GM23338 (cell line): Measurements from ENCODE around the gene TTPAL. TPM values are rescaled to one million over a fixed set of nuclear protein-coding genes. Genes with fewer than 3 reads are reported as not detected.

Experiments
- ATAC-seq: fragments of 200-7000 bp; cut with Tn5 transposase; 3 replicates; pipeline ENCODE4 v1.9.1; 2020
- DNase-seq: peaks from one replicate; pipeline ENCODE4 v3.0.0-alpha.2; 2015; ENCODE audit warnings: low spot score
- H2AFZ ChIP-seq: fragments of 200-600 bp; sonication (generic); 2 replicates; pipeline ENCODE4 v1.8.0; 2016; ENCODE audit warnings: antibody characterized with exemption, mild to moderate bottlenecking, moderate library complexity
- H3F3A ChIP-seq: fragments of 200-600 bp; sonication (generic); replicated peaks from 2 replicates; pipeline ENCODE4 v1.8.0; 2017; ENCODE audit warnings: antibody characterized with exemption, mixed run types, low read depth
- H3K27ac ChIP-seq: fragments of 200-600 bp; sonication (generic); 2 replicates; pipeline ENCODE4 v1.6.1; 2016; ENCODE audit warnings: low read depth
- H3K27me3 ChIP-seq: fragments of 200-600 bp; sonication (generic); 2 replicates; pipeline ENCODE4 v1.8.0; 2016; ENCODE audit warnings: mild to moderate bottlenecking, mixed run types, moderate library complexity; ENCODE audit not compliant: insufficient read depth
- H3K36me3 ChIP-seq: fragments of 200-600 bp; sonication (generic); 2 replicates; pipeline ENCODE4 v1.8.0; 2016; ENCODE audit warnings: mild to moderate bottlenecking; ENCODE audit not compliant: insufficient read depth
- H3K4me1 ChIP-seq: fragments of 200-600 bp; sonication (generic); 2 replicates; pipeline ENCODE4 v1.8.0; 2016; ENCODE audit warnings: mild to moderate bottlenecking, moderate library complexity; ENCODE audit not compliant: insufficient read depth
- H3K4me2 ChIP-seq: fragments of 200-600 bp; sonication (generic); 2 replicates; pipeline ENCODE4 v1.7.1; 2017; ENCODE audit warnings: mixed run types
- H3K4me3 ChIP-seq: fragments of 200-600 bp; sonication (generic); 2 replicates; pipeline ENCODE4 v1.6.1; 2016; ENCODE audit warnings: mixed run types
- H3K79me2 ChIP-seq: fragments of 200-600 bp; sonication (generic); replicated peaks from 2 replicates; pipeline ENCODE4 v1.8.0; 2017; ENCODE audit warnings: mild to moderate bottlenecking; ENCODE audit not compliant: insufficient read depth
- H3K9me2 ChIP-seq: fragments of 200-600 bp; sonication (generic); 2 replicates; pipeline ENCODE4 v1.8.0; 2017; ENCODE audit not compliant: insufficient read depth
- H4K20me1 ChIP-seq: fragments of 200-600 bp; sonication (generic); replicated peaks from 2 replicates; pipeline ENCODE4 v1.8.0; 2017; ENCODE audit warnings: mild to moderate bottlenecking; ENCODE audit not compliant: insufficient read depth
- H3K27ac Mint-ChIP-seq: 2 replicates; pipeline ENCODE4 v1.8.0; 2020; ENCODE audit warnings: inconsistent platforms, mild to moderate bottlenecking, moderate library complexity, mixed read lengths
- H3K27me3 Mint-ChIP-seq: 3 replicates; pipeline ENCODE4 v1.8.0; 2022; ENCODE audit warnings: low read depth, mild to moderate bottlenecking, moderate library complexity, mixed read lengths, inconsistent platforms; ENCODE audit not compliant: insufficient read depth, poor library complexity
- H3K36me3 Mint-ChIP-seq: 3 replicates; pipeline ENCODE4 v1.8.0; 2021; ENCODE audit warnings: low read depth, mild to moderate bottlenecking, inconsistent platforms, moderate library complexity, mixed read lengths
- H3K4me1 Mint-ChIP-seq: 3 replicates; pipeline ENCODE4 v1.8.0; 2020; ENCODE audit warnings: mild to moderate bottlenecking, inconsistent platforms, mixed read lengths
- H3K4me3 Mint-ChIP-seq: 3 replicates; pipeline ENCODE4 v1.8.0; 2021; ENCODE audit warnings: moderate library complexity, mild to moderate bottlenecking, inconsistent platforms, mixed read lengths
- H3K9me3 Mint-ChIP-seq: 3 replicates; pipeline ENCODE4 v1.8.0; 2020; ENCODE audit warnings: moderate library complexity, mild to moderate bottlenecking, inconsistent platforms, mixed read lengths
- CTCF ChIP-seq, 2 experiments: fragments of 200-600 bp in 1 of 2; sonication (generic) in 1 of 2; conservative IDR thresholded peaks; 2 replicates each; pipeline versions ENCODE4 v1.5.1 to v1.6.1; 2016 to 2017; ENCODE audit warnings: antibody characterized with exemption in 2 of 2, low read depth in 2 of 2, mild to moderate bottlenecking in 2 of 2, moderate library complexity in 1 of 2
- EZH2phosphoT487 ChIP-seq: fragments of 200-600 bp; sonication (generic); IDR thresholded peaks from one replicate; pipeline ENCODE4 v1.8.1; 2018; ENCODE audit warnings: antibody characterized with exemption; ENCODE audit not compliant: unreplicated experiment
- JUNB ChIP-seq: IDR thresholded peaks from one replicate; pipeline ENCODE4 v1.6.1; 2016; ENCODE audit warnings: antibody characterized with exemption; ENCODE audit not compliant: unreplicated experiment
- REST ChIP-seq: IDR thresholded peaks from one replicate; pipeline ENCODE4 v1.6.1; 2018; ENCODE audit warnings: antibody characterized with exemption; ENCODE audit not compliant: unreplicated experiment
- STAT1 ChIP-seq: IDR thresholded peaks from one replicate; pipeline ENCODE4 v1.6.1; 2016; ENCODE audit warnings: antibody characterized with exemption; ENCODE audit not compliant: unreplicated experiment
- ZNF331 ChIP-seq: fragments of 250-450 bp; sonication (Bioruptor Pico); IDR thresholded peaks from 2 replicates; pipeline ENCODE4 v1.5.0; 2020; ENCODE audit warnings: low read depth, mild to moderate bottlenecking, moderate library complexity
- ZNF462 ChIP-seq: fragments of 250-450 bp; sonication (Bioruptor Pico); IDR thresholded peaks from 2 replicates; pipeline ENCODE4 v1.5.0; 2020; ENCODE audit warnings: mild to moderate bottlenecking, moderate library complexity
- polyA plus RNA-seq: library from polyadenylated mRNA; unstranded; fragments of >200 nt; fragmentation: Nextera tagmentation; extraction: Ambion mirVana; gene quantifications from 2 replicates; pipeline ENCODE4 v1.2.1, GENCODE V29; 2016
- total RNA-seq: library from RNA; depleted of rRNA; stranded (reverse); fragments of >200 nt; shearing (Covaris generic); gene quantifications from 2 replicates; pipeline ENCODE4 v1.2.3, GENCODE V29; 2014
- TF ChIP-seq, protein P1 (sequence below): IDR thresholded peaks from 2 replicates; pipeline ENCODE4 v1.6.1; 2016; ENCODE audit warnings: antibody characterized with exemption

TTPAL gene
- total and polyA plus RNA-seq, 2 experiments from 2014 or later: 3.7 to 10.2 TPM

DNA sequence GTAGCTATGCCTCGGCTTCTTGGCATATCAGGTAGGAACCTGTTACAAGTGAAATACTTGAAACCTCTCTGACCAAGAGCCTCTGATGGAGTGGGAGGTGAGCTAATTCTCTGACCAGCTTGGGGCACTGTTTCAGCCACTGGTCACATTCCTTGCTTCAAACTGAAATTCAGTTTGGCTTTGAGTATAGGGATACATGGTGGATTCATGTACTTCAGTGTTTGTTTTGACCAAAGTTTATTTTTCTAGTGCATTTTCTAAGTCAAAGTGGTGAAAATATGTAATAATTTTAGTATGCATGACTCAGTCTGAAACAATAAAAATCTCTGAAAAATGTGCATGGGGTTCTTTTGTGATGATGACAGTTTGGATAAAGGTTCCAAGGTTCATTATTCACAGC, 18.6 kb downstream of the TTPAL start (continued):
- TF ChIP-seq ZNF462 (CRISPR knock-in tag) (no peak), REST (no peak), JUNB (no peak), ZNF331 (CRISPR knock-in tag) (no peak)

GRCh38 chr20:44494681-44495080, 19.0 kb downstream of the TTPAL start:
- DNase-seq (no peak), ATAC-seq (no peak)
- Histone ChIP-seq H3K27me3 (no peaks in the 10 kb centered on the region), H3K4me1 (no peaks in the 10 kb centered on the region), H3F3A (no peaks in the 10 kb centered on the region), H3K9me2 (no peaks in the 10 kb centered on the region), H3K79me2 (no peaks in the 10 kb centered on the region), H3K4me3 (no peak overlapping the region), H4K20me1 (no peaks in the 10 kb centered on the region; the same call in 1 of the 2 replicates), H3K36me3 (peaks cover 19% of the 10 kb centered on the region; the same call in 1 of the 2 replicates), H3K27ac (no peak overlapping the region), H3K4me2 (no peak overlapping the region), H2AFZ (no peak overlapping the region)
- H3K36me3 Mint-ChIP-seq: peaks cover 29% of the 10 kb centered on the region
- H3K27me3 Mint-ChIP-seq: no peaks in the 10 kb centered on the region
- no peak overlapping the region; the same call in 2 of the 3 replicates for H3K4me3 Mint-ChIP-seq
- no peaks in the 10 kb centered on the region for H3K4me1 Mint-ChIP-seq
- 0 out of 2 replicates have a peak overlapping the region, but pooled peaks have one; percentile 26 for H3K27ac Mint-ChIP-seq
- H3K9me3 Mint-ChIP-seq: no peaks in the 10 kb centered on the region
- TF ChIP-seq STAT1 (no peak), CTCF (conservative IDR thresholded peaks at IDR 0.05; ENCODE audit: low read depth in 2 of 2) (no peak), EZH2phosphoT487 (no peak), REST (no peak), ZNF331 (CRISPR knock-in tag) (no peak)
- TF ChIP-seq, protein P1, sequence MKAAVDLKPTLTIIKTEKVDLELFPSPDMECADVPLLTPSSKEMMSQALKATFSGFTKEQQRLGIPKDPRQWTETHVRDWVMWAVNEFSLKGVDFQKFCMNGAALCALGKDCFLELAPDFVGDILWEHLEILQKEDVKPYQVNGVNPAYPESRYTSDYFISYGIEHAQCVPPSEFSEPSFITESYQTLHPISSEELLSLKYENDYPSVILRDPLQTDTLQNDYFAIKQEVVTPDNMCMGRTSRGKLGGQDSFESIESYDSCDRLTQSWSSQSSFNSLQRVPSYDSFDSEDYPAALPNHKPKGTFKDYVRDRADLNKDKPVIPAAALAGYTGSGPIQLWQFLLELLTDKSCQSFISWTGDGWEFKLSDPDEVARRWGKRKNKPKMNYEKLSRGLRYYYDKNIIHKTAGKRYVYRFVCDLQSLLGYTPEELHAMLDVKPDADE: no peak
